Fibroblast of the aortic adventitia (primary cell): Measurements from ENCODE around the gene SUCLG1. TPM values are rescaled to one million over a fixed set of nuclear protein-coding genes. Genes with fewer than 3 reads are reported as not detected.

ENCODE experiments used
- DNase-seq: peaks from one replicate; pipeline ENCODE4 v3.0.0-alpha.2; 2010; ENCODE audit warnings: low read depth
- H3K4me3 ChIP-seq: 2 replicates; pipeline ENCODE4 v1.5.1; 2011; ENCODE audit warnings: low read depth, mild to moderate bottlenecking, control low read depth, low read length, moderate library complexity
- CTCF ChIP-seq: IDR thresholded peaks from 2 replicates; pipeline ENCODE4 v1.5.1; 2011; ENCODE audit warnings: mild to moderate bottlenecking, low read length, control low read depth, inconsistent platforms; ENCODE audit not compliant: insufficient read depth
- total RNA-seq: library from RNA; depleted of rRNA; stranded (reverse); fragments of >200 nt; gene quantifications from 2 replicates; pipeline ENCODE4 v1.2.3, GENCODE V29; 2012; ENCODE audit warnings: low replicate concordance

The SUCLG1 gene
- total RNA-seq, 1 donor, result 44.9 TPM

GRCh38 chr2:84467389-84467788 is 8.3 kb upstream of the SUCLG1 start:
- no peak overlapping the region for H3K4me3 ChIP-seq

GRCh38 chr2:84461310-84461709 is 2.2 kb upstream of the SUCLG1 start:
- DNase-seq, result no peak
- TF ChIP-seq CTCF, result no peak
- no peak overlapping the region for H3K4me3 ChIP-seq

More at GRCh38 chr2:84467389-84467788, 8.3 kb upstream of the SUCLG1 start:
- DNase-seq, result no peak
- TF ChIP-seq CTCF, result no peak

- DNase-seq, result no peak
- no peak for TF ChIP-seq CTCF
Observed at GRCh38 chr2:84460670-84461069, 1.6 kb upstream of the SUCLG1 start.

GRCh38 chr2:84459944-84460429 is 907 bp upstream of the SUCLG1 start:
- DNase-seq, result no peak
- peak overlapping the region; percentile 97 for H3K4me3 ChIP-seq
- TF ChIP-seq CTCF, result no peak

More at GRCh38 chr2:84460670-84461069, 1.6 kb upstream of the SUCLG1 start:
- no peak overlapping the region for H3K4me3 ChIP-seq

GRCh38 chr2:84458551-84459017 is 496 bp downstream of the SUCLG1 start:
- peak; percentile 12 for TF ChIP-seq CTCF
- DNase-seq, result no peak
- H3K4me3 ChIP-seq, result peak overlapping the region; percentile 97

- peak overlapping the region; percentile 97 for H3K4me3 ChIP-seq
- no peak for TF ChIP-seq CTCF
- DNase-seq, result no peak
Observed at GRCh38 chr2:84457686-84458085, 1.4 kb downstream of the SUCLG1 start.

GRCh38 chr2:84456156-84456555 is 2.9 kb downstream of the SUCLG1 start:
- DNase-seq, result no peak
- H3K4me3 ChIP-seq, result no peak overlapping the region
- TF ChIP-seq CTCF, result no peak
